ENCODE data around the gene CCDC116.

DNA sequence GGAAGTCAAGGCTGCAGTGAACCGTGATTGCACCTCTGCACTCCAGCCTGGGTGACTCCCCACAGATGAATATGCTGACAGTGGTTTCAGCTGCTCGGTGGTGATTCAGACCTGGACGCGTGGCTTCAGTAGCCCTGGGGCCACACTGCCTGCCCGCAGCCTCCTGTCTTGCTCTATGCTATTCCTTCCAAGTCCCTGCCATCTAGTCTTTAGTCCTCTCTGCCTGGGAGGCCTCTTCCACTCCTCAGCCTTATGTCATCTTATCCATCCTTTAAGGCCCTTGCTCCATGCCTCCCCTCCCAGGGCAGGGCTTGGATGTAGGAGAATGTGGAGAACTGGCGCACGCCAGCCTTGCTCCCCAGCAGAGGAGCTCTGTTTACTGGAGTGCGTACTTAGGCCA, 25.8 kb upstream of the CCDC116 start:
- TF ChIP-seq, protein P1, sequence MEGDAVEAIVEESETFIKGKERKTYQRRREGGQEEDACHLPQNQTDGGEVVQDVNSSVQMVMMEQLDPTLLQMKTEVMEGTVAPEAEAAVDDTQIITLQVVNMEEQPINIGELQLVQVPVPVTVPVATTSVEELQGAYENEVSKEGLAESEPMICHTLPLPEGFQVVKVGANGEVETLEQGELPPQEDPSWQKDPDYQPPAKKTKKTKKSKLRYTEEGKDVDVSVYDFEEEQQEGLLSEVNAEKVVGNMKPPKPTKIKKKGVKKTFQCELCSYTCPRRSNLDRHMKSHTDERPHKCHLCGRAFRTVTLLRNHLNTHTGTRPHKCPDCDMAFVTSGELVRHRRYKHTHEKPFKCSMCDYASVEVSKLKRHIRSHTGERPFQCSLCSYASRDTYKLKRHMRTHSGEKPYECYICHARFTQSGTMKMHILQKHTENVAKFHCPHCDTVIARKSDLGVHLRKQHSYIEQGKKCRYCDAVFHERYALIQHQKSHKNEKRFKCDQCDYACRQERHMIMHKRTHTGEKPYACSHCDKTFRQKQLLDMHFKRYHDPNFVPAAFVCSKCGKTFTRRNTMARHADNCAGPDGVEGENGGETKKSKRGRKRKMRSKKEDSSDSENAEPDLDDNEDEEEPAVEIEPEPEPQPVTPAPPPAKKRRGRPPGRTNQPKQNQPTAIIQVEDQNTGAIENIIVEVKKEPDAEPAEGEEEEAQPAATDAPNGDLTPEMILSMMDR (IDR thresholded peaks at IDR 0.05) = no peak
- TF ChIP-seq POLR2A (IDR thresholded peaks at IDR 0.05) = no peak
